SH-SY5Y (cell line): ENCODE results near the gene PGAM4.

Experiments
- GATA2 ChIP-seq: IDR thresholded peaks from 2 replicates; pipeline ENCODE4 v1.6.1; 2011; ENCODE audit warnings: mild to moderate bottlenecking, low read depth, low read length
- GATA3 ChIP-seq: IDR thresholded peaks from 2 replicates; pipeline ENCODE4 v1.6.1; 2011; ENCODE audit warnings: low read depth, mild to moderate bottlenecking, low read length, moderate library complexity

DNA sequence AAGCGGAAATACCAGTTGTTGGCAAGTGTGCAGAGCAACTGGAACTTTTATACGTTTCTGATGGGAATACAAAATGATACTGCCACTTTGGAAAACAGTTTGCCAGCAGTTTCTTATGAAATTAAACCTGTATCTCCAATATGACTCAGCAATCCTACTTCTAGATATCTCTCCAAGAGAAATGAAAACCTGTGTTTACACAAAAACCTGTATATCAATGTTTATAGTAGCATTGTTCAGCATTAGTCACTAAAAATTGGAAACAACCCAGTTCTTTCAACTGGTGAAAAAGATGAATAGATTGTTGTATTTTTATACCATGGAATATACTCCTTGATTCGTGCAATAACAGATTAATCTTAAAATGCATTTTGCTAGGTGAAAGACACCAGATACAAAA, 32.1 kb downstream of the PGAM4 start:
- TF ChIP-seq GATA3 (no peak), GATA2 (no peak)
